ENCODE data around the gene SLC1A7.

The SLC1A7 gene

DNA sequence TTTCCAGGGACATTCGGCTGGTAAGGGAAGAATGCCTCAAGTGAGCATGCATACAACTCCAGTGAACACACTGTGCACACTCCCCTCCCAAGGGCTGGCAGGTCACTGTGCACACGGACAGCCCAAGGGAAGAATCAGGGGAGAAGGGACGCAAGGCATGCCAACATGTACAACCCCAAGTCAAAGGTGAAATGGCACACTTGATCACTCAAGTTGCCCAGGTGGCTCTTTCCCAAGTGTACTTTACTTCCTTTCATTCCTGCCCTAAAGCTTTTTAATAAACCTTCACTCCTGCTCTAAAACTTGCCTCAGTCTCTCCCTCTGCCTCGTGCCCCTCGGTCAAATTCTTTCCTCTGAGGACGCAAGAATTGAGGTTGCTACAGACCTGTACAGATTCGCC lies 13.5 kb upstream of the SLC1A7 start:
- Histone ChIP-seq H3K4me1 (ENCODE audit: control insufficient read depth, low read depth, low read length) (no peaks in the 10 kb centered on the region), H2AK5ac (ENCODE audit: low read length) (no peak overlapping the region), H4K8ac (ENCODE audit: low read depth, low read length) (no peak overlapping the region), H3K27ac (ENCODE audit: low read depth, low read length) (no peak overlapping the region), H3K36me3 (ENCODE audit: control insufficient read depth, insufficient read depth, low read length) (no peaks in the 10 kb centered on the region), H2BK120ac (ENCODE audit: low read depth, low read length) (no peak overlapping the region), H2BK5ac (ENCODE audit: low read length) (no peak overlapping the region), H3K23ac (ENCODE audit: low read length) (no peak overlapping the region), H3K4me2 (ENCODE audit: low read length) (no peak overlapping the region), H3K9ac (ENCODE audit: low read length) (no peak overlapping the region), H3K79me2 (ENCODE audit: control insufficient read depth, insufficient read depth, low read length) (no peaks in the 10 kb centered on the region), H4K5ac (ENCODE audit: low read length) (no peak overlapping the region), H2BK15ac (replicated peaks; ENCODE audit: low read depth) (no peak overlapping the region), H3K4me3 (ENCODE audit: low read length) (no peak overlapping the region), H3K4ac (ENCODE audit: low read depth, low read length) (no peak overlapping the region), H3K27me3 (ENCODE audit: insufficient read depth, low read length, poor library complexity) (no peaks in the 10 kb centered on the region), H3K79me1 (ENCODE audit: low read length) (no peaks in the 10 kb centered on the region), H3K18ac (ENCODE audit: low read length) (no peak overlapping the region), H3K56ac (ENCODE audit: low read length) (no peak overlapping the region)
- WGBS (ENCODE audit: extremely low coverage, insufficient coverage, low lambda C conversion rate): no CpG with 5 or more reads among the region's 7 CpGs
- DNase-seq: no peak

- H2BK5ac ChIP-seq (ENCODE audit: low read length): no peak overlapping the region
- no peak for DNase-seq
- H2AK5ac ChIP-seq (ENCODE audit: low read length): no peak overlapping the region
- H3K27ac ChIP-seq (ENCODE audit: low read depth, low read length): no peak overlapping the region
- no peak overlapping the region for H2BK15ac ChIP-seq (replicated peaks; ENCODE audit: low read depth)
- H3K56ac ChIP-seq (ENCODE audit: low read length): no peak overlapping the region
- H3K23ac ChIP-seq (ENCODE audit: low read length): no peak overlapping the region
- no peaks in the 10 kb centered on the region for H3K79me2 ChIP-seq (ENCODE audit: control insufficient read depth, insufficient read depth, low read length)
- H3K4ac ChIP-seq (ENCODE audit: low read depth, low read length): no peak overlapping the region
- H3K4me2 ChIP-seq (ENCODE audit: low read length): no peak overlapping the region
- H4K8ac ChIP-seq (ENCODE audit: low read depth, low read length): no peak overlapping the region
- no peak overlapping the region for H4K5ac ChIP-seq (ENCODE audit: low read length)
- no peak overlapping the region for H3K4me3 ChIP-seq (ENCODE audit: low read length)
- H2BK120ac ChIP-seq (ENCODE audit: low read depth, low read length): no peak overlapping the region
- H3K79me1 ChIP-seq (ENCODE audit: low read length): no peaks in the 10 kb centered on the region
- H3K4me1 ChIP-seq (ENCODE audit: control insufficient read depth, low read depth, low read length): no peaks in the 10 kb centered on the region
- H3K36me3 ChIP-seq (ENCODE audit: control insufficient read depth, insufficient read depth, low read length): no peaks in the 10 kb centered on the region
- no CpG with 5 or more reads among the region's 1 CpG for WGBS (ENCODE audit: extremely low coverage, insufficient coverage, low lambda C conversion rate)
- H3K9ac ChIP-seq (ENCODE audit: low read length): no peak overlapping the region
- no peaks in the 10 kb centered on the region for H3K27me3 ChIP-seq (ENCODE audit: insufficient read depth, low read length, poor library complexity)
- H3K18ac ChIP-seq (ENCODE audit: low read length): no peak overlapping the region
Observed at GRCh38 chr1:53155534-53155933, 13.1 kb upstream of the SLC1A7 start.

GRCh38 chr1:53154859-53155438 lies 12.5 kb upstream of the SLC1A7 start:
- Histone ChIP-seq H3K4me2 (ENCODE audit: low read length) (no peak overlapping the region), H3K79me1 (ENCODE audit: low read length) (no peaks in the 10 kb centered on the region), H3K4me1 (ENCODE audit: control insufficient read depth, low read depth, low read length) (no peaks in the 10 kb centered on the region), H2BK120ac (ENCODE audit: low read depth, low read length) (no peak overlapping the region), H4K8ac (ENCODE audit: low read depth, low read length) (no peak overlapping the region), H3K23ac (ENCODE audit: low read length) (no peak overlapping the region), H2BK15ac (replicated peaks; ENCODE audit: low read depth) (no peak overlapping the region), H3K27ac (ENCODE audit: low read depth, low read length) (no peak overlapping the region), H3K4ac (ENCODE audit: low read depth, low read length) (no peak overlapping the region), H2BK5ac (ENCODE audit: low read length) (no peak overlapping the region), H4K5ac (ENCODE audit: low read length) (no peak overlapping the region), H3K79me2 (ENCODE audit: control insufficient read depth, insufficient read depth, low read length) (no peaks in the 10 kb centered on the region), H3K36me3 (ENCODE audit: control insufficient read depth, insufficient read depth, low read length) (no peaks in the 10 kb centered on the region), H3K27me3 (ENCODE audit: insufficient read depth, low read length, poor library complexity) (no peaks in the 10 kb centered on the region), H2AK5ac (ENCODE audit: low read length) (no peak overlapping the region), H3K18ac (ENCODE audit: low read length) (no peak overlapping the region), H3K56ac (ENCODE audit: low read length) (no peak overlapping the region), H3K4me3 (ENCODE audit: low read length) (no peak overlapping the region), H3K9ac (ENCODE audit: low read length) (no peak overlapping the region)
- DNase-seq: no peak
- no CpG with 5 or more reads among the region's 8 CpGs for WGBS (ENCODE audit: extremely low coverage, insufficient coverage, low lambda C conversion rate)

GRCh38 chr1:53153752-53154151 lies 11.3 kb upstream of the SLC1A7 start:
- H4K8ac ChIP-seq (ENCODE audit: low read depth, low read length): no peak overlapping the region
- no peak overlapping the region for H2BK15ac ChIP-seq (replicated peaks; ENCODE audit: low read depth)
- no peak overlapping the region for H2BK120ac ChIP-seq (ENCODE audit: low read depth, low read length)
- no peaks in the 10 kb centered on the region for H3K79me1 ChIP-seq (ENCODE audit: low read length)
- H3K56ac ChIP-seq (ENCODE audit: low read length): no peak overlapping the region
- no peak overlapping the region for H3K23ac ChIP-seq (ENCODE audit: low read length)
- no peaks in the 10 kb centered on the region for H3K4me1 ChIP-seq (ENCODE audit: control insufficient read depth, low read depth, low read length)
- no peak overlapping the region for H3K18ac ChIP-seq (ENCODE audit: low read length)
- no peak overlapping the region for H3K4me3 ChIP-seq (ENCODE audit: low read length)
- H3K4ac ChIP-seq (ENCODE audit: low read depth, low read length): no peak overlapping the region
- no peaks in the 10 kb centered on the region for H3K79me2 ChIP-seq (ENCODE audit: control insufficient read depth, insufficient read depth, low read length)
- no peak overlapping the region for H2BK5ac ChIP-seq (ENCODE audit: low read length)
- no peak overlapping the region for H2AK5ac ChIP-seq (ENCODE audit: low read length)
- H4K5ac ChIP-seq (ENCODE audit: low read length): no peak overlapping the region
- WGBS (ENCODE audit: extremely low coverage, insufficient coverage, low lambda C conversion rate): no CpG with 5 or more reads among the region's 3 CpGs
- no peak for DNase-seq
- no peak overlapping the region for H3K9ac ChIP-seq (ENCODE audit: low read length)
- H3K36me3 ChIP-seq (ENCODE audit: control insufficient read depth, insufficient read depth, low read length): no peaks in the 10 kb centered on the region
- H3K4me2 ChIP-seq (ENCODE audit: low read length): no peak overlapping the region
- H3K27ac ChIP-seq (ENCODE audit: low read depth, low read length): no peak overlapping the region
- H3K27me3 ChIP-seq (ENCODE audit: insufficient read depth, low read length, poor library complexity): no peaks in the 10 kb centered on the region

GRCh38 chr1:53148123-53148522 lies 5.7 kb upstream of the SLC1A7 start:
- no peak overlapping the region for H3K4me3 ChIP-seq (ENCODE audit: low read length)
- H4K5ac ChIP-seq (ENCODE audit: low read length): no peak overlapping the region
- no peaks in the 10 kb centered on the region for H3K4me1 ChIP-seq (ENCODE audit: control insufficient read depth, low read depth, low read length)
- H3K4me2 ChIP-seq (ENCODE audit: low read length): no peak overlapping the region
- H2BK5ac ChIP-seq (ENCODE audit: low read length): no peak overlapping the region
- no peak overlapping the region for H3K4ac ChIP-seq (ENCODE audit: low read depth, low read length)
- H3K36me3 ChIP-seq (ENCODE audit: control insufficient read depth, insufficient read depth, low read length): no peaks in the 10 kb centered on the region
- H3K79me1 ChIP-seq (ENCODE audit: low read length): no peaks in the 10 kb centered on the region
- no peak for DNase-seq
- H2AK5ac ChIP-seq (ENCODE audit: low read length): no peak overlapping the region
- no peak overlapping the region for H4K8ac ChIP-seq (ENCODE audit: low read depth, low read length)
- H3K56ac ChIP-seq (ENCODE audit: low read length): no peak overlapping the region
- no peaks in the 10 kb centered on the region for H3K79me2 ChIP-seq (ENCODE audit: control insufficient read depth, insufficient read depth, low read length)
- no peak overlapping the region for H2BK120ac ChIP-seq (ENCODE audit: low read depth, low read length)
- no peak overlapping the region for H2BK15ac ChIP-seq (replicated peaks; ENCODE audit: low read depth)
- H3K9ac ChIP-seq (ENCODE audit: low read length): no peak overlapping the region
- no peak overlapping the region for H3K23ac ChIP-seq (ENCODE audit: low read length)
- no peak overlapping the region for H3K18ac ChIP-seq (ENCODE audit: low read length)
- no peak overlapping the region for H3K27ac ChIP-seq (ENCODE audit: low read depth, low read length)
- no CpG with 5 or more reads among the region's 3 CpGs for WGBS (ENCODE audit: extremely low coverage, insufficient coverage, low lambda C conversion rate)
- no peaks in the 10 kb centered on the region for H3K27me3 ChIP-seq (ENCODE audit: insufficient read depth, low read length, poor library complexity)

DNA sequence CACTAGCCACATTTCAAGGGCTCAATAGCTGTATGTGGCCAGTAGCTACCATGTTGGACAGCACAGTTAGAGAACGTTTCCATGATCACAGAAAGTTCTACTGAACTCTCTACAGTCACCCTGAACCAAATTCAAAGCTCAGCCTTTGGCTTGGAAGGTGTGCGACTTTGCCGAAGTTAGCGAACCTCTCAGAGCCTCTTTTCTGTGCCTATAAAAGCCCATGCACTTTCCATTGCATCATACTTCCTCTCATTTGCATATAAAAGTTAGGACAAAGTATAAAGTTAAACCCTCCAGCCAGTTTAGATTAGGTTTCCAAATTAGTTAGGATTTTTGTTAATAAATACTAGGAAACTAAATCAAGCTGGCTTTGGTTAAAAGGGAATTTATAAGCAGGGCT lies 4.7 kb upstream of the SLC1A7 start:
- Histone ChIP-seq H2BK5ac (ENCODE audit: low read length) (no peak overlapping the region), H3K4me2 (ENCODE audit: low read length) (no peak overlapping the region), H2BK120ac (ENCODE audit: low read depth, low read length) (no peak overlapping the region), H3K56ac (ENCODE audit: low read length) (no peak overlapping the region), H4K5ac (ENCODE audit: low read length) (no peak overlapping the region), H3K27me3 (ENCODE audit: insufficient read depth, low read length, poor library complexity) (no peaks in the 10 kb centered on the region), H3K79me2 (ENCODE audit: control insufficient read depth, insufficient read depth, low read length) (no peaks in the 10 kb centered on the region), H3K4me1 (ENCODE audit: control insufficient read depth, low read depth, low read length) (no peaks in the 10 kb centered on the region), H3K36me3 (ENCODE audit: control insufficient read depth, insufficient read depth, low read length) (no peaks in the 10 kb centered on the region), H3K4me3 (ENCODE audit: low read length) (no peak overlapping the region), H2BK15ac (replicated peaks; ENCODE audit: low read depth) (no peak overlapping the region), H3K18ac (ENCODE audit: low read length) (no peak overlapping the region), H3K4ac (ENCODE audit: low read depth, low read length) (no peak overlapping the region), H4K8ac (ENCODE audit: low read depth, low read length) (no peak overlapping the region), H3K27ac (ENCODE audit: low read depth, low read length) (no peak overlapping the region), H3K79me1 (ENCODE audit: low read length) (no peaks in the 10 kb centered on the region), H2AK5ac (ENCODE audit: low read length) (no peak overlapping the region), H3K9ac (ENCODE audit: low read length) (no peak overlapping the region), H3K23ac (ENCODE audit: low read length) (no peak overlapping the region)
- no peak for DNase-seq
- WGBS (ENCODE audit: extremely low coverage, insufficient coverage, low lambda C conversion rate): no CpG with 5 or more reads among the region's 4 CpGs
